ENCODE data around the gene IFIH1.

DNA sequence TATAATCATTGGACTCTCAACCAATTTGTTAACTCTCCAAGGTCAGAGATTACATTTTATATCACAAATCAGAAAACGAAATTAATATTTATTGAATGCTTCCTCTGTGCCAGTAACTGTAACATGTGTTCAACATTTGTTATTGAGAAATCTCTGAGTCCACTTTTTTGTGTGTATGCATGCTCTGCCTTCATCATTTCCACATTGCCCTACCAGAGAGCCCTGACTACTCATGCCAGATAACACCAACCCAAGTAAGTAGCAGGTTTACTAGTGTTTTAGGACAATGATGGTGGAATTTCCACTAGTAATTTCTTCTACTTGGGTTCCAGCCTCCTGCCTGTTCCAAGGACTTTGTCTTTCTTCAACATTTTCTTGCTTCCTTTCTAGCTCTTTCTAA is 61.1 kb downstream of the IFIH1 start:
- TF ChIP-seq POLR2A (IDR thresholded peaks at IDR 0.05; ENCODE audit: low read depth, low read length) (no peak), POLR2AphosphoS5 (IDR thresholded peaks at IDR 0.05; ENCODE audit: insufficient read depth, low read depth, low read length) (no peak), MYC (IDR thresholded peaks at IDR 0.05; ENCODE audit: low read depth, low read length) (no peak)
- TF ChIP-seq, protein P1, sequence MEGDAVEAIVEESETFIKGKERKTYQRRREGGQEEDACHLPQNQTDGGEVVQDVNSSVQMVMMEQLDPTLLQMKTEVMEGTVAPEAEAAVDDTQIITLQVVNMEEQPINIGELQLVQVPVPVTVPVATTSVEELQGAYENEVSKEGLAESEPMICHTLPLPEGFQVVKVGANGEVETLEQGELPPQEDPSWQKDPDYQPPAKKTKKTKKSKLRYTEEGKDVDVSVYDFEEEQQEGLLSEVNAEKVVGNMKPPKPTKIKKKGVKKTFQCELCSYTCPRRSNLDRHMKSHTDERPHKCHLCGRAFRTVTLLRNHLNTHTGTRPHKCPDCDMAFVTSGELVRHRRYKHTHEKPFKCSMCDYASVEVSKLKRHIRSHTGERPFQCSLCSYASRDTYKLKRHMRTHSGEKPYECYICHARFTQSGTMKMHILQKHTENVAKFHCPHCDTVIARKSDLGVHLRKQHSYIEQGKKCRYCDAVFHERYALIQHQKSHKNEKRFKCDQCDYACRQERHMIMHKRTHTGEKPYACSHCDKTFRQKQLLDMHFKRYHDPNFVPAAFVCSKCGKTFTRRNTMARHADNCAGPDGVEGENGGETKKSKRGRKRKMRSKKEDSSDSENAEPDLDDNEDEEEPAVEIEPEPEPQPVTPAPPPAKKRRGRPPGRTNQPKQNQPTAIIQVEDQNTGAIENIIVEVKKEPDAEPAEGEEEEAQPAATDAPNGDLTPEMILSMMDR (IDR thresholded peaks at IDR 0.05; ENCODE audit: extremely low read depth in 1 of 2, insufficient read depth in 1 of 2, low read depth in 1 of 2, low read length in 2 of 2) = no peak

Measured in endothelial cell of umbilical vein (primary cell).